K562 (cell line): ENCODE results near the gene FKBP1B. TPM values are rescaled to one million over a fixed set of nuclear protein-coding genes. Genes with fewer than 3 reads are reported as not detected.
A peak's percentile ranks its signal among the peaks of the same experiment; 100 is the strongest.

Source experiments
- BCOR ChIP-seq: fragments of 450-650 bp; IDR thresholded peaks from 2 replicates; pipeline ENCODE4 v1.6.1; 2016
- CHD1 ChIP-seq: fragments of 200-600 bp; sonication (generic); IDR thresholded peaks from one replicate; pipeline ENCODE4 v1.6.1; 2012; ENCODE audit warnings: mild to moderate bottlenecking, moderate library complexity, low read length, inconsistent platforms
- DIDO1 ChIP-seq: fragments of 450-650 bp; IDR thresholded peaks from 2 replicates; pipeline ENCODE4 v1.6.1; 2016; ENCODE audit warnings: low read depth, missing biosample characterization, missing genetic modification characterization
- DPF2 ChIP-seq: fragments of 450-650 bp; IDR thresholded peaks from 2 replicates; pipeline ENCODE4 v1.6.1; 2016
- E2F1 ChIP-seq: sonication (generic); formaldehyde crosslinking; IDR thresholded peaks from 2 replicates; pipeline ENCODE4 v1.8.1; 2023; ENCODE audit warnings: mild to moderate bottlenecking, missing genetic modification reagents, moderate library complexity
- EGR1 ChIP-seq: fragments of 450-650 bp; conservative IDR thresholded peaks from 2 replicates; pipeline ENCODE4 v1.6.1; 2017; ENCODE audit warnings: mild to moderate bottlenecking
- ELF2 ChIP-seq: fragments of 250-450 bp; sonication (Bioruptor Pico); IDR thresholded peaks from 2 replicates; pipeline ENCODE4 v1.5.0; 2021; ENCODE audit warnings: mild to moderate bottlenecking
- FOSL1 ChIP-seq: fragments of 200-800 bp; sonication (Bioruptor generic); conservative IDR thresholded peaks from 2 replicates; pipeline ENCODE4 v1.6.1; 2016; ENCODE audit warnings: missing genetic modification characterization, missing compliant biosample characterization
- FOXM1 ChIP-seq, 2 experiments: fragments of 450-650 bp in 1 of 2; sonication (generic) in 1 of 2; formaldehyde crosslinking in 1 of 2; IDR thresholded peaks; 2 replicates each; pipeline versions ENCODE4 v1.6.1 to v1.9.0; 2017 to 2022; ENCODE audit warnings: low read depth in 2 of 2, mild to moderate bottlenecking in 2 of 2, missing genetic modification reagents in 1 of 2, moderate library complexity in 1 of 2
- FOXP1 ChIP-seq: sonication (generic); formaldehyde crosslinking; IDR thresholded peaks from 2 replicates; pipeline ENCODE4 v1.8.0; 2022; ENCODE audit warnings: mild to moderate bottlenecking, missing genetic modification reagents
- GABPA ChIP-seq: fragments of 200-800 bp; sonication (Bioruptor generic); conservative IDR thresholded peaks from 2 replicates; pipeline ENCODE4 v1.6.1; 2016; ENCODE audit warnings: low read depth, missing genetic modification characterization, missing compliant biosample characterization
- GABPB1 ChIP-seq: sonication (generic); formaldehyde crosslinking; IDR thresholded peaks from 2 replicates; pipeline ENCODE4 v1.8.0; 2022; ENCODE audit warnings: mild to moderate bottlenecking, missing genetic modification reagents
- ILK ChIP-seq: fragments of 450-650 bp; IDR thresholded peaks from 2 replicates; pipeline ENCODE4 v1.6.1; 2016; ENCODE audit warnings: missing genetic modification characterization, low read depth, mild to moderate bottlenecking, missing compliant biosample characterization, moderate library complexity, borderline replicate concordance
- KDM2B ChIP-seq: fragments of 250-450 bp; sonication (Bioruptor Pico); IDR thresholded peaks from 2 replicates; pipeline ENCODE4 v1.8.0; 2021; ENCODE audit warnings: mild to moderate bottlenecking, moderate library complexity
- MAFK ChIP-seq: IDR thresholded peaks from 2 replicates; pipeline ENCODE4 v1.6.1; 2011; ENCODE audit warnings: low read length, improper control_type of control experiment
- MBD1 ChIP-seq: fragments of 250-450 bp; sonication (Bioruptor Pico); IDR thresholded peaks from 2 replicates; pipeline ENCODE4 v1.8.0; 2022; ENCODE audit warnings: inconsistent platforms
- MXI1 ChIP-seq: IDR thresholded peaks from 2 replicates; pipeline ENCODE4 v1.6.1; 2011; ENCODE audit warnings: low read depth, mild to moderate bottlenecking, improper control_type of control experiment, low read length
- NCOA6 ChIP-seq: fragments of 450-650 bp; IDR thresholded peaks from 2 replicates; pipeline ENCODE4 v1.6.1; 2017; ENCODE audit warnings: mild to moderate bottlenecking
- PCBP1 ChIP-seq: fragments of 200-400 bp; formaldehyde crosslinking; IDR thresholded peaks from 2 replicates; pipeline ENCODE4 v1.6.1; 2018; ENCODE audit warnings: mild to moderate bottlenecking, low read depth, low read length; ENCODE audit not compliant: poor library complexity, severe bottlenecking
- POLR2B ChIP-seq: fragments of 450-650 bp; IDR thresholded peaks from 2 replicates; pipeline ENCODE4 v1.6.1; 2018; ENCODE audit warnings: low read depth; ENCODE audit not compliant: partially characterized antibody
- SAFB ChIP-seq: fragments of 200-400 bp; formaldehyde crosslinking; IDR thresholded peaks from 2 replicates; pipeline ENCODE4 v1.6.1; 2017; ENCODE audit warnings: low read depth, low read length, borderline replicate concordance
- SMAD2 ChIP-seq: fragments of 150-350 bp; IDR thresholded peaks from 2 replicates; pipeline ENCODE4 v1.6.1; 2014; ENCODE audit warnings: low read depth, mild to moderate bottlenecking, low read length
- ZNF778 ChIP-seq: fragments of 450-650 bp; formaldehyde crosslinking; IDR thresholded peaks from 2 replicates; pipeline ENCODE4 v1.4.0; 2020; ENCODE audit warnings: mild to moderate bottlenecking, moderate library complexity
- polyA plus RNA-seq, 8 experiments: library from polyadenylated mRNA; depleted of rRNA in 4 of 8; stranded (reverse) in 5 of 8; unstranded in 3 of 8; fragments of >200 nt; fragmentation: Nextera tagmentation in 2 of 8; fragmentation: Illumina TruSeq in 1 of 8; extraction: Ambion mirVana in 2 of 8; extraction: Trizol in 1 of 8; gene quantifications; 2 replicates each; pipeline versions ENCODE4 v1.2.1 to v1.2.3, GENCODE V29; 2011 to 2014; ENCODE audit warnings: inconsistent platforms in 1 of 8, missing spikeins in 1 of 8
- total RNA-seq, 7 experiments: library from RNA; depleted of rRNA in 6 of 7; stranded (reverse); fragments of >200 nt in 6 of 7; fragmentation: Illumina TruSeq in 2 of 7; extraction: Trizol in 2 of 7; gene quantifications; 2 replicates each; pipeline versions ENCODE4 v1.2.1 to v1.2.3, GENCODE V29; 2011 to 2021; ENCODE audit warnings: low replicate concordance in 1 of 7
- TF ChIP-seq, protein P1 (sequence below): fragments of 250-450 bp; sonication (Bioruptor Pico); IDR thresholded peaks from 2 replicates; pipeline ENCODE4 v1.5.0; 2022; ENCODE audit warnings: mild to moderate bottlenecking

FKBP1B gene
- total and polyA plus RNA-seq, 9 of the 15 experiments (the other 6 are each of a cell fraction or from before 2014, with no cell fraction given), result 0.58 to 9.4 (median 1.6) TPM

- TF ChIP-seq, protein P1, sequence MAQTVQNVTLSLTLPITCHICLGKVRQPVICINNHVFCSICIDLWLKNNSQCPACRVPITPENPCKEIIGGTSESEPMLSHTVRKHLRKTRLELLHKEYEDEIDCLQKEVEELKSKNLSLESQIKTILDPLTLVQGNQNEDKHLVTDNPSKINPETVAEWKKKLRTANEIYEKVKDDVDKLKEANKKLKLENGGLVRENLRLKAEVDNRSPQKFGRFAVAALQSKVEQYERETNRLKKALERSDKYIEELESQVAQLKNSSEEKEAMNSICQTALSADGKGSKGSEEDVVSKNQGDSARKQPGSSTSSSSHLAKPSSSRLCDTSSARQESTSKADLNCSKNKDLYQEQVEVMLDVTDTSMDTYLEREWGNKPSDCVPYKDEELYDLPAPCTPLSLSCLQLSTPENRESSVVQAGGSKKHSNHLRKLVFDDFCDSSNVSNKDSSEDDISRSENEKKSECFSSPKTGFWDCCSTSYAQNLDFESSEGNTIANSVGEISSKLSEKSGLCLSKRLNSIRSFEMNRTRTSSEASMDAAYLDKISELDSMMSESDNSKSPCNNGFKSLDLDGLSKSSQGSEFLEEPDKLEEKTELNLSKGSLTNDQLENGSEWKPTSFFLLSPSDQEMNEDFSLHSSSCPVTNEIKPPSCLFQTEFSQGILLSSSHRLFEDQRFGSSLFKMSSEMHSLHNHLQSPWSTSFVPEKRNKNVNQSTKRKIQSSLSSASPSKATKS, result no peak
- TF ChIP-seq CHD1, result peak; percentile 71
- TF ChIP-seq BCOR, result peak; percentile 42
- peak; percentile 82 for TF ChIP-seq NCOA6
- no peak for TF ChIP-seq SMAD2
- TF ChIP-seq FOXP1 (CRISPR knock-in tag), result peak; percentile 83; the same call in 1 of the 2 replicates
- TF ChIP-seq PCBP1, result no peak
- TF ChIP-seq MAFK, result peak; percentile 77
- TF ChIP-seq SAFB, result no peak
- TF ChIP-seq FOXM1 (IDR thresholded peaks at IDR 0.05; ENCODE audit: low read depth), result peak; percentile 44; the same call in 1 of the 2 replicates
- TF ChIP-seq FOXM1 (CRISPR knock-in tag; IDR thresholded peaks at IDR 0.05; ENCODE audit: low read depth), result 0 out of 2 replicates have a peak, but pooled peaks have one; percentile 33
- no peak for TF ChIP-seq ILK (tag)
- no peak for TF ChIP-seq MBD1 (CRISPR knock-in tag)
- TF ChIP-seq KDM2B, result peak; percentile 78; the same call in 1 of the 2 replicates
- TF ChIP-seq DIDO1, result peak; percentile 94
- TF ChIP-seq ZNF778, result no peak
- TF ChIP-seq E2F1 (CRISPR knock-in tag), result 0 out of 2 replicates have a peak, but pooled peaks have one; percentile 53
- TF ChIP-seq FOSL1 (tag), result peak; percentile 52
- TF ChIP-seq GABPA (tag), result peak; percentile 100
- TF ChIP-seq MXI1, result 0 out of 2 replicates have a peak, but pooled peaks have one; percentile 36
- TF ChIP-seq ELF2 (CRISPR knock-in tag), result peak; percentile 94
- peak; percentile 93 for TF ChIP-seq POLR2B
- peak; percentile 65 for TF ChIP-seq EGR1
- TF ChIP-seq DPF2, result no peak; the same call in none of the 2 replicates
- peak; percentile 100 for TF ChIP-seq GABPB1 (CRISPR knock-in tag)
Measured at GRCh38 chr2:24075915-24076848, 26.6 kb downstream of the FKBP1B start, which contains the start of gene SF3B6 (continued).
